Activated naive CD4-positive, alpha-beta T cell treated with anti-CD3 and anti-CD28 coated beads, Interleukin-2, amount 10 ng/mL, durations not matched to agents 7 days and 5 days (primary cell): ENCODE results near the gene TCF7L1.
"Not testable (repeated sequence)": the region's sequence is repeated elsewhere in the genome, so short reads cannot be mapped to it uniquely, and the experiment has no call there.

ENCODE experiments used
- CTCF ChIA-PET: fragments of 350-600 bp; sonication (Branson Sonifier 250); formaldehyde crosslinking; loops from one replicate; lab custom pipeline; 2021; ENCODE audit warnings: antibody characterized with exemption; lab: Charles Lee
- DNase-seq: peaks from one replicate; pipeline ENCODE4 v3.0.0-alpha.2; 2020
- H3K27ac Mint-ChIP-seq: one replicate; pipeline ENCODE4 v1.8.0; 2021; ENCODE audit warnings: mild to moderate bottlenecking, moderate library complexity, mixed read lengths
- H3K27me3 Mint-ChIP-seq: one replicate; pipeline ENCODE4 v1.8.0; 2021; ENCODE audit warnings: mild to moderate bottlenecking, mixed read lengths
- H3K36me3 Mint-ChIP-seq: one replicate; pipeline ENCODE4 v1.8.0; 2021; ENCODE audit warnings: mixed read lengths
- H3K4me1 Mint-ChIP-seq: one replicate; pipeline ENCODE4 v1.8.0; 2021; ENCODE audit warnings: mixed read lengths
- H3K4me3 Mint-ChIP-seq: one replicate; pipeline ENCODE4 v1.8.0; 2021; ENCODE audit warnings: mild to moderate bottlenecking, moderate library complexity, mixed read lengths
- H3K9me3 Mint-ChIP-seq: one replicate; pipeline ENCODE4 v1.8.0; 2021; ENCODE audit warnings: mixed read lengths

TCF7L1 gene

DNA sequence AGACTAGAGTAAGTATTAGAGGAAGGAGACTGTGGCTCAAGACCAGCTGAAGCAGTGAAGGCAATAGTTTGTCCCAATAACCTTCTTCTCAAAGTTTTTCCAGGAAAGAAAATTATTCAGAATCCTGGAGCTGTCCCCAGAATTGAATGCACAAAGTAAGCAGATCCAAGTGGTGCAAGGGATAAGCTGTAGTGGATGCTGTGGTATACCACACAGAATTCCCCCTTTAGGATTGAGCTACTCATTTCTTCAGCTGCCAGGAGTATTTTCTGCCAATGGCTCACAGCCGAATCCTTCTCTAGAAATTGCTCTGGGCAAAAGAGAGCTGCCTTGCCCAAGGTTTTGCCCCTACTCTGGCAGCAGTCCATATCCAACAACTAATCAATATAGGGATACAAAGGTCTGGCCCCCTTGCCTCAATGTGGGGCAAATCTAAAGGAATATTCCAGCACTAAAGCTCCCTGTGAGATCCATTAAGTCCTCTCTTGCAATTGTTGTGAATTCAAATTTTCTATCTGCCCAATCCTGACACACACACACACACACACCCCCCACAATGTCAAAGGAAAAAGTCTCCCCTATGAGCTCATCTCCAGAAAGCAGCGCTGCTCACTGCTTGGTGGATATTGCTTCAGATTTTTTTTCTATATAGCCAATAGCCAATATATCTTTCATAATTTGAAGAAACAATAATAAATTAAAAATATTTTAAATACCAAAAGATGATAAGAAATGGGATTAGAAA is 18.4 kb upstream of the TCF7L1 start:
- no peaks in the 10 kb centered on the region for H3K36me3 Mint-ChIP-seq
- H3K4me3 Mint-ChIP-seq, result no peak overlapping the region
- DNase-seq, result no peak
- no peaks in the 10 kb centered on the region for H3K9me3 Mint-ChIP-seq
- H3K27me3 Mint-ChIP-seq, result peaks cover 6% of the 10 kb centered on the region
- no peak overlapping the region for H3K27ac Mint-ChIP-seq
- CTCF ChIA-PET, result no interaction called here
- no peaks in the 10 kb centered on the region for H3K4me1 Mint-ChIP-seq

- no peak overlapping the region for H3K4me3 Mint-ChIP-seq
- peaks cover 9% of the 10 kb centered on the region for H3K27me3 Mint-ChIP-seq
- no peaks in the 10 kb centered on the region for H3K36me3 Mint-ChIP-seq
- no peaks in the 10 kb centered on the region for H3K9me3 Mint-ChIP-seq
- DNase-seq, result no peak
- H3K27ac Mint-ChIP-seq, result no peak overlapping the region
- H3K4me1 Mint-ChIP-seq, result no peaks in the 10 kb centered on the region
- CTCF ChIA-PET, result no interaction called here
Measured at GRCh38 chr2:85116207-85116606, 17.0 kb upstream of the TCF7L1 start.

- no peak overlapping the region for H3K27ac Mint-ChIP-seq
- no peak for DNase-seq
- H3K36me3 Mint-ChIP-seq, result no peaks in the 10 kb centered on the region
- H3K4me3 Mint-ChIP-seq, result no peak overlapping the region
- H3K9me3 Mint-ChIP-seq, result no peaks in the 10 kb centered on the region
- CTCF ChIA-PET, result no interaction called here
- no peaks in the 10 kb centered on the region for H3K4me1 Mint-ChIP-seq
- H3K27me3 Mint-ChIP-seq, result peaks cover 5% of the 10 kb centered on the region
Measured at GRCh38 chr2:85119900-85120299, 13.3 kb upstream of the TCF7L1 start.

DNA sequence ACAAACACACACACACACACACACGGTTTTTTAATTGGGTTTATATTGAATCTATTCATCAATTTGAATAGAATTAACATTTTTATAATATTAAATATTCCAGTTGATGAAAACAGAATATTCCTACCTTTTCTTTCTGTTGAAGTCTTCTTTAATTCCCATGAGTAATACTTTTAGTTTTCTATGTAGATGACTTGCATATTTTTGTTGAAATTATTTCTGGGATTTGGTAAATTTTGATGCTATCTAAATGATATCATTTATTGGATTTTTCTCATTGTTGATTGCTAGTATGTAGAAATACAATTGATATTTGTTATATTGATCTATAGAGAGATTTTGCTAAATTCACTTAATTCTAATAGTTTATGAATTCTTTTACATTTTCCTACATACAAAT is 12.8 kb upstream of the TCF7L1 start:
- DNase-seq, result no peak
- no peak overlapping the region for H3K4me3 Mint-ChIP-seq
- CTCF ChIA-PET, result no interaction called here
- H3K4me1 Mint-ChIP-seq, result no peaks in the 10 kb centered on the region
- H3K36me3 Mint-ChIP-seq, result no peaks in the 10 kb centered on the region
- no peak overlapping the region for H3K27ac Mint-ChIP-seq
- no peaks in the 10 kb centered on the region for H3K9me3 Mint-ChIP-seq
- H3K27me3 Mint-ChIP-seq, result peaks cover 5% of the 10 kb centered on the region

DNA sequence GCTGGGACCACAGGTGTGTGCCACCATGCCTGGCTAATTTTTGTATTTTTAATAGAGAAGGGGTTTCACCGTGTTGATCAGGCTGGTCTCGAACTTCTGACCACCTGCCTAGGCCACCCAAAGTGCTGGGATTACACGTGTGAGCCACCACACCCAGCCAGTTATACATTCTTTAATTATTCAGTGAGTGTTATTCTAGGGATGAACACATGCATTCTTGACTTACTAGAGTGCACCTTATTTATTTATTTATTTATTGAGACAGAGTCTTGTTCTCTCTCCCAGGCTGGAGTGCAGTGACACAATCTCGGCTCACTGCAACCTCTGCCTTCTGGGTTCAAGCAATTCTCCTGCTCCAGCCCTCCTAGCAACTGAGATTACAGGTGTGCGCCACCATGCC is 6.7 kb upstream of the TCF7L1 start:
- H3K27ac Mint-ChIP-seq, H3K4me1 Mint-ChIP-seq, DNase-seq, H3K4me3 Mint-ChIP-seq, H3K9me3 Mint-ChIP-seq, H3K36me3 Mint-ChIP-seq: not testable (repeated sequence)
- CTCF ChIA-PET, result interaction anchor here (0.7 kb wide), 1 partner anchor 145 kb away, joined by 3 read pairs; no protein-coding TSS in a partner anchor
- H3K27me3 Mint-ChIP-seq, result peaks cover 16% of the 10 kb centered on the region

GRCh38 chr2:85129861-85130260 is 3.3 kb upstream of the TCF7L1 start:
- no peak for DNase-seq
- H3K36me3 Mint-ChIP-seq, result no peaks in the 10 kb centered on the region
- H3K4me1 Mint-ChIP-seq, result peaks cover 11% of the 10 kb centered on the region
- CTCF ChIA-PET, result interaction anchor here (0.9 to 1.9 kb wide), 2 partner anchors 42 to 155 kb away, joined by 3 to 7 read pairs; no protein-coding TSS in a partner anchor
- H3K9me3 Mint-ChIP-seq, result no peaks in the 10 kb centered on the region
- H3K27ac Mint-ChIP-seq, result no peak overlapping the region
- peaks cover 47% of the 10 kb centered on the region for H3K27me3 Mint-ChIP-seq
- no peak overlapping the region for H3K4me3 Mint-ChIP-seq

DNA sequence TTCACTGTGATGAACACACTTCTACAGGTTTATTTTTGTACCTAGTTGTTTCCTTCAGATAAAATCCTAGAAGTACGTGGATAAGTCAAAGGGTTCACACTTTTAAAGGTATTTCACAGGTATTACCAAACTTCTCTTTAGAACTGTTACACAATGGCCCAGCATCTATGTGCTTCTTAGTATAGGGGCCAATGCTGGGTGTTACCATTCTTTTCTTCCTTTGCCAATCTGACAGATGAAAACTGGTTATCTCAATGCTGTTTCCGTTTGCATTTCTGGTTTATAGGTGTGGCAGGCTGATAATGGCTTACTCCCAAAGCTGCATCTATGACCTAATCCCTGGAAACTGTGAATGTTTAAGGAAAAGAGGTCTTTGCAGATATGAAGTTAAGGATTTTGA is 2.8 kb upstream of the TCF7L1 start:
- no peaks in the 10 kb centered on the region for H3K36me3 Mint-ChIP-seq
- H3K9me3 Mint-ChIP-seq, result no peaks in the 10 kb centered on the region
- peaks cover 52% of the 10 kb centered on the region for H3K27me3 Mint-ChIP-seq
- H3K4me3 Mint-ChIP-seq, result no peak overlapping the region
- CTCF ChIA-PET, result interaction anchor here (1.9 kb wide), 1 partner anchor 155 kb away, joined by 7 read pairs; no protein-coding TSS in a partner anchor
- no peak for DNase-seq
- peaks cover 12% of the 10 kb centered on the region for H3K4me1 Mint-ChIP-seq
- H3K27ac Mint-ChIP-seq, result no peak overlapping the region

GRCh38 chr2:85131116-85131515 is 2.1 kb upstream of the TCF7L1 start:
- Mint-ChIP-seq H3K4me3 (no peak overlapping the region), H3K4me1 (peaks cover 12% of the 10 kb centered on the region), H3K27ac (no peak overlapping the region), H3K36me3 (no peaks in the 10 kb centered on the region), H3K27me3 (peaks cover 59% of the 10 kb centered on the region), H3K9me3 (no peaks in the 10 kb centered on the region)
- no peak for DNase-seq
- CTCF ChIA-PET, result interaction anchor here (1.9 kb wide), 1 partner anchor 154 kb away, joined by 7 read pairs; no protein-coding TSS in a partner anchor

GRCh38 chr2:85132397-85132796 is 795 bp upstream of the TCF7L1 start:
- no peak overlapping the region for H3K27ac Mint-ChIP-seq
- no peak for DNase-seq
- CTCF ChIA-PET, result interaction anchor here (0.9 to 1.0 kb wide), 2 partner anchors 155 to 206 kb away, joined by 3 to 4 read pairs; no protein-coding TSS in a partner anchor
- H3K4me1 Mint-ChIP-seq, result peaks cover 12% of the 10 kb centered on the region
- H3K4me3 Mint-ChIP-seq, result peak overlapping the region; percentile 71
- H3K36me3 Mint-ChIP-seq, result no peaks in the 10 kb centered on the region
- H3K27me3 Mint-ChIP-seq, result peaks cover 72% of the 10 kb centered on the region
- no peaks in the 10 kb centered on the region for H3K9me3 Mint-ChIP-seq

DNA sequence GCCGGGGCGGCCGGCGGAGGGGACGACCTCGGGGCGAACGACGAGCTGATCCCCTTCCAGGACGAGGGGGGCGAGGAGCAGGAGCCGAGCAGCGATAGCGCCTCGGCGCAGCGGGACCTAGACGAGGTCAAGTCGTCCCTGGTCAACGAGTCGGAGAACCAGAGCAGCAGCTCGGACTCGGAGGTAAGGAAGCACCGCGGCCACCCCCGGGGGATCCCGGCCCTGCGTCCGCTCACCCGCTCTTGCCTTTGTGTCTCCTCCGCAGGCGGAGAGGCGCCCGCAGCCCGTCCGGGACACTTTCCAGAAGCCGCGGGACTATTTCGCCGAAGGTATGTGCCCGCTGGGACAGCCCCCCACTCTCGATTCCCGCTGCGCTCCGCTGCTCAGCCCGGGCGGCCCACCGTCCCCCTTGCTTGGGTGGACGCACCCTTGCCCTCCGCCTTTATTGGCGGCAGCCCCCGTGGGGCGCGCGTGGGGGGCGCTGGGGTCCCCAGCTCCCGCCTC is 611 bp downstream of the TCF7L1 start:
- Mint-ChIP-seq H3K27ac (no peak overlapping the region), H3K4me1 (peaks cover 12% of the 10 kb centered on the region), H3K36me3 (no peaks in the 10 kb centered on the region), H3K9me3 (no peaks in the 10 kb centered on the region), H3K4me3 (peak overlapping the region; percentile 60), H3K27me3 (peaks cover 81% of the 10 kb centered on the region)
- peak; percentile 30 for DNase-seq
- CTCF ChIA-PET, result no interaction called here

DNA sequence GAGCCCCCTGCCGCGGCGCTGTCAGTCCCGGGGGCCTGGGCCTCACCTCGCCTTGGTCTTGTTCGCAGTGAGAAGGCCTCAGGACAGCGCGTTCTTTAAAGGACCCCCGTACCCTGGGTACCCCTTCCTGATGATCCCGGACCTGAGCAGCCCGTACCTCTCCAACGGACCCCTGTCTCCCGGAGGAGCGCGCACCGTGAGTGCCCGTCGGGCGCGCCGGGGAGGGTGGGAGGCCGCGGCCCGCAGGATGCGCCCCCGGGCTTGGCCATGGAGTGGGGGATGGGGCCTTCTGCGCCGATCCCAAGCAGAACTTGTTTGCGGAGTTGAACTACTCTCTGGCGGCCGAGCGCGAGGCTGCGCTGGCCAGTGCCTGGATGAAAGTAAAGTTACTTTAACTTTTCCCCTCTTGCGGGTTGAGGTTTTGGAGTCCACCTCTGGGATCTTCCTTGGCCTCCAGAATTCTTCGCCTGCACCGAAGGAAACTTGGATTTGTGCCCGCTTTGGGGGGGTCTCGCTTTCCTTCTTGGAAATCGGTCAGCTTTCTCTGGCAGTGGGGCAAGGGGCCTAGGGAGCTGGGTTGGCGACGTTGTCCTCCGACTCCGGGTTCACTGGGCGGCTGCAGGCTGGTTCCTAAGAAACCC is 1.2 kb downstream of the TCF7L1 start:
- H3K36me3 Mint-ChIP-seq, result no peaks in the 10 kb centered on the region
- peaks cover 87% of the 10 kb centered on the region for H3K27me3 Mint-ChIP-seq
- DNase-seq, result no peak
- peaks cover 12% of the 10 kb centered on the region for H3K4me1 Mint-ChIP-seq
- H3K27ac Mint-ChIP-seq, result no peak overlapping the region
- CTCF ChIA-PET, result no interaction called here
- peak overlapping the region; percentile 42 for H3K4me3 Mint-ChIP-seq
- H3K9me3 Mint-ChIP-seq, result no peaks in the 10 kb centered on the region

GRCh38 chr2:85134896-85135659 is 1.9 kb downstream of the TCF7L1 start:
- no peaks in the 10 kb centered on the region for H3K9me3 Mint-ChIP-seq
- CTCF ChIA-PET, result no interaction called here
- H3K4me3 Mint-ChIP-seq, result peak overlapping the region; percentile 42
- no peaks in the 10 kb centered on the region for H3K36me3 Mint-ChIP-seq
- peaks cover 94% of the 10 kb centered on the region for H3K27me3 Mint-ChIP-seq
- H3K4me1 Mint-ChIP-seq, result peaks cover 12% of the 10 kb centered on the region
- no peak for DNase-seq
- no peak overlapping the region for H3K27ac Mint-ChIP-seq

DNA sequence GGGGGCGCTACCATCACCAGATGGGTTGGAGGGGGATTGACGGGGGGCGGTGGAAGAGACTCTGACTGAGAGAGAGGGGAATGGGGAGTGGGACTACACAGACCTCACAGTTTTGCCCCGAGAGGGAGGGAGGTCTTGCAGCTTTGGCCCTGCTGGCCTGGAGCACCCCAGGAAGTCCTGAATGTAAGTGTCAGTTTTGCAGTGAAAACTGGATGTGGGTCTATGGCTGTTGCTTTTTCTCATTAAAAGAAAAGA is 2.4 kb downstream of the TCF7L1 start:
- CTCF ChIA-PET, result no interaction called here
- peaks cover 12% of the 10 kb centered on the region for H3K4me1 Mint-ChIP-seq
- DNase-seq, result no peak
- H3K4me3 Mint-ChIP-seq, result no peak overlapping the region
- no peaks in the 10 kb centered on the region for H3K36me3 Mint-ChIP-seq
- no peak overlapping the region for H3K27ac Mint-ChIP-seq
- no peaks in the 10 kb centered on the region for H3K9me3 Mint-ChIP-seq
- peaks cover 95% of the 10 kb centered on the region for H3K27me3 Mint-ChIP-seq

GRCh38 chr2:85137156-85137555 is 4.0 kb downstream of the TCF7L1 start:
- DNase-seq, result no peak
- H3K4me1 Mint-ChIP-seq, result peaks cover 10% of the 10 kb centered on the region
- H3K27ac Mint-ChIP-seq, result no peak overlapping the region
- H3K36me3 Mint-ChIP-seq, result no peaks in the 10 kb centered on the region
- H3K9me3 Mint-ChIP-seq, result no peaks in the 10 kb centered on the region
- CTCF ChIA-PET, result no interaction called here
- H3K4me3 Mint-ChIP-seq, result no peak overlapping the region
- H3K27me3 Mint-ChIP-seq, result peaks cover 97% of the 10 kb centered on the region
